GM21786 (cell line): Measurements from ENCODE around the gene GLO1.

Experiments used
- ATAC-seq: cut with Tn5 transposase; IDR thresholded peaks from one replicate; pipeline ENCODE4 v1.9.1; 2021; ENCODE audit not compliant: unreplicated experiment

The GLO1 gene

DNA sequence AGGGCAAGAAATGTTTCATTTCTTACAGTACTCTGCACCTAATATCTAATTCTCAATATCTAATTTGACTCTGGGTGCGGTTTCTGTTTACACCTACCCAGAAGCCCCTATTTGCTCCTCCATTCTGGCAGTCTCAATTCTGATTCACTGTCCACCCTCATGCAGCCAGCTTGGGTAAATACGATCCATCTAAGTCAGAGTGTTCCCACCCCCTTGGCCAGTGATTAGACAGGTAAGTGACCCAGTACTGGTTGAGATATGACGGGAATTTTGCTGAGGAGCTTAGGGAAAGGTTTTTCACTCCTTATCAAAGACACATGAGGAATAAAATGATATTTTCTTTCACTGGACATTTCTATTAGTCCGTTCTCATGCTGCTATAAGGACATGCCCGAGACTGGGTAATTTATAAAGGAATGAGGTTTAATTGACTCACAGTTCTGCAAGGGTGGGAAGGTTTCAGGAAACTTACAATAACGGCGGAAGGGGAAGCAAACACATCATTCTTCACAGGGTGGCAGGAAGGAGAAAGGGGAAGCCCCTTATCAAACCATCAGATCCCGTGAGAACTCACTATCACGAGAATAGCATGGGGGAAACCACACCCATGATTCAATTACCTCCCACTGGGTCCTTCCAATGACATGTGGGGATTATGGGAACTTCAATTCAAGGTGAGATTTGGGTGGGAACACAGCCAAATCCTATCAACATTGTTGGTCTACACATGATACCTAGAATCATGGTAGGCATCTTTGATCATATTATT is 29.4 kb downstream of the GLO1 start:
- ATAC-seq = no peak

DNA sequence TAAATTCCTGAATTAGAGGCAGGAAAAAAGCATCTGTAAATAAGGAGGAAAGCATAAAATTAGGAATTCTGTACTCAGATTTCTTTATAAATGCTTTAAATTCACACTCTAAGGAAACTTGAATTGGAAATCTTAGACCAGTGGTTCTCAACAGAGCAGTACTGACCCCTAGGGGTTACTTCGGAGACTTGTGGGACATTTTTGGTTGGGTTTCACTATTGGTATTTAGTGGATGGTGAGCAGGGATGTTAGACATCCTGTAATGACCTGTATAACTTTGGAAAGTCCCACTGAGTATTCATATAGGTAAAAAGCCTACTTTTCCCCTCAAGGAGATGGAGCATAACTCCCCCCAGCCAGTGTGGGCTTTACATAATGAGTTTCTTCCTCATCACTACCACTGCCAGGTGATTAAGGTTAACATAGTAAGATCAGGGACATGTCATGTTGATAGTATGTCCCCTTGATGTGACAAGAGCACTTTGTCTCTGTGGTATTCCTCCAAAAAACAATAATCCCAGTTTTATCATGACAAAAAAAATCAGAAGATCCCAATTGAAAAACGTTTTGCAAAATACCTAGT is 31.0 kb downstream of the GLO1 start:
- ATAC-seq = peak; percentile 65

DNA sequence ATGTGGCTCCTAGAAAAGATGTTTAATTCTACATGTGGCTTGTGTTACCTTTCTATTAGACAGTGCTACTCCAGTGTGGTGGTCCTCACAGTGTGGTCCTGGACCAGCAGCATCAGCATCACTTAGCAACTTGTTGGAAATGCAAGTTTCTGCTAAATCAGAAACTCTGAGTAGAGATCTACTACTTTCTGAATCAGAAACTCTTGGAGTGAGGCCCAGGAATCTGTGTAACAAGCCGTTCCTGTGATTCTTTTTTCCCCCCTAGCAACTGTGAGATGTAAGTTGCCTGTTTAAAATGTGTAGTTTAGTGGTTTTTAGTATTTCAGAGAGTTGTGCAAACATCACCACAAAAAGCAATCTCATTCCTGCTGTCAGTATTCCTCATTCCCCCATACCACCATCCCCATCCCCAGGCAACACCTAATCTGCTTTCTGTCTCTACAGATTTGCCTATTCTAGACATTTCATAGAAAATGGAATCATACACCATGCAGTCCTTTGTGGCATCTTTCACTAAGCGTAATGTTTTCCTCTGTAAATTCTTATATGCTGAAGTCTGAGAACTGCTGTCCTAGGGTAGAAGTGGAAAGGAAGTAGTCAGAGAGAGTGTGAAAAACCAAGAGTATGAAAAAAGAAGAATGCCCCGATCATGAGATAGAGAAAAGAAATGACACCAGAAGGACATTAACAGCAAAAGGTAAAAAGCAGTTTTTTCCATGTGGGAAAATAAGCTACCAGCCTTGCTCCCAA is 44.4 kb downstream of the GLO1 start:
- ATAC-seq = no peak

GRCh38 chr6:38656896-38657295 is 46.0 kb downstream of the GLO1 start:
- ATAC-seq = no peak

GRCh38 chr6:38654263-38654662 is 48.7 kb downstream of the GLO1 start:
- ATAC-seq = no peak

GRCh38 chr6:38651121-38651784 is 51.7 kb downstream of the GLO1 start:
- ATAC-seq = no peak

- no peak for ATAC-seq
These were observed 52.7 kb downstream of the GLO1 start for GRCh38 chr6:38650207-38650752.

GRCh38 chr6:38649744-38650143 is 53.2 kb downstream of the GLO1 start:
- no peak for ATAC-seq

- ATAC-seq = no peak
These were observed 54.3 kb downstream of the GLO1 start for GRCh38 chr6:38648629-38649028.

DNA sequence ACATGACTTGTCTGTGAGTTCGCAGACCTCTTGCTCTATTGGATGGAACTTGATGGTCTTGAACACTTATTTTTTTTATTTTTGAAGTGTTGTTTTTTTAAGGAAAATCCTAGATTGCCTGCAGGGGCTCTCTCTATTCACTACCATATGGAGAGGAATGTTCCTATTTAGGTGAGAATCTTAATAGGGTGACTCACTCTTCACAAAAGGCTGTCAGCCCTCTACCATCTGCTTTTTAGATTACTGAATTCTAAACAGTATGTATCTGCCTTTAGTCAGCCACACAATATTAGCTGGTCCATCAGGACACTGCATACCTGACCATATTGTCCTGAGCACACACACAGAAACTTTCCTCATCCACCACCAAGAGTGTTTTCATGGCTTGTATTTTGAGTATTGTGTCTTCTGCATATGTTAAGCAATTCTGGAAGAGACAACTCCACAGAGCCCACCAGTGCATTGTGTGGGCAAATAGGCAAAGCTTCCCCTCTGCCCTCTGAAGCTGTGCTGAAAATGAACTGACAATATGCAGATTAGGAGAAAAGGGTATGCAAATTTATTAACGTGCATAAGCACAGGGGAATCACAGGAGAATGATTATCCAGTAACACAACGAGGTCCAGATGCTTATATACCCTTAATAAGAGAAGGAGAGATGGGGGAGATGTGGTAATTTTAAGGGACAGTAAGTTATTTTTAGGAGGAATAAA is 56.6 kb downstream of the GLO1 start:
- ATAC-seq = no peak

- ATAC-seq = no peak
These were observed 58.0 kb downstream of the GLO1 start for GRCh38 chr6:38644951-38645350.

- no peak for ATAC-seq
These were observed 62.6 kb downstream of the GLO1 start for GRCh38 chr6:38640216-38640909.

DNA sequence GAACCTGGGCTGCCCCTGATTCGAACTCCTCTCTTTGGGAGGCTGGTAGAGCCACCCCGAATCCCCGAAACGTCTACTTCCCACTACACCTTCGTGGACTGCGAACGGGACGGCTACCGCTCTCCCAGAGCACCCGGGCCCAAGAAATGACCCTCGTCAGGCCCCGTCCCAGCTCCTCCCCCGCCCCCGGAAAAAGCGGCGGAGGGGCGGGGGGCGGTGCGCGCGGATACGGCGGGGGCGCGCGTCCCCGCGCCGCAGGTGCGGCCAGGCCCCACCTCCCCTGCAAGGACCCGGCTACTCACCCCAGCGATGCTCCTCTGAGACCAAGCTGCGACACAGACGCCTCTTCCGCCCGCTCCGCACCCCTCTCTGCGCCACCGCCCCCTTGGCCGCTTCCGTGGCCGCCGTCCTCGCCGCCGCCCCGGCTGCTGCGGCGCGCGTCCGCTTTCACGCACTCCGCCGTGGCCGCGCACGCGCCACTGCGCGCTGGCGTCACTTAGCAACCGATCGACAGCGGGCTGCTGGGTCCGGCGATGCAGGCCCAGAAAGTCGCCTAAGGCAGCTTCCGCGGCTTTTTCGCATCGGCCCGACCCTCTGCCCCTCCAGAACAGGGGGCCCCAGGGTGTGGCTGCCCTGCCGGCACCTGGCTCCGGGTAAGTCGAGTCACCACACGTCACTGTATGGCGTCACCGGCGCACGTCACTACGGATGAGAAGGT is 63.3 kb downstream of the GLO1 start, which contains the start of gene BTBD9:
TSS of gene BTBD9 (minus strand) at position 432 of the 718 bp plus-strand sequence.
- ATAC-seq = peak; percentile 78

DNA sequence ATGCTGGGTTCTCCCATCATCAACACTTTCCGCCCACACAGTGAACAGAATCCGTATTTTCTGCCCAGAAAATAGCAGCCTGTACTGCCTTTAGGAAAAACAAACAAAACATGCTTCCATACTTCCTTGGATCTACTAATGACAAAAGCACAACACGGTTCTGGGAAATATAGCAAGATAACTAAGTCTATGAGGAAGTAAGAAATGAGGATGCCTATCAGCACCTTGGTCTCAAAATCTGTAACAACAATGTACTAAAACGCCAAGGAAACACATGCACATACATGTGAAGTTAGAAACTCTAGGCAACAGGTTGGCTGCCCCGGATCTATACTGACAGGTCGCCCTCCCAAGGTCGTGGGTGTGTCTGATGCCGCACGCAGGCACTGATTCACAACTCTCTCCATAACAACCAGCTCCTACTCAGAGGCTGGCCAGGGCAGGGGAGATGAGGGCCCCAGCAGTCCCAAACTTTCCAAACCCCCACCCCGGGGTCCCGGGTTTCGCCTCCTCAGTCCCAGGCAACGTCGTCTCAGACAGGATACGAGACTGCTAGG is 63.9 kb downstream of the GLO1 start:
- no peak for ATAC-seq

DNA sequence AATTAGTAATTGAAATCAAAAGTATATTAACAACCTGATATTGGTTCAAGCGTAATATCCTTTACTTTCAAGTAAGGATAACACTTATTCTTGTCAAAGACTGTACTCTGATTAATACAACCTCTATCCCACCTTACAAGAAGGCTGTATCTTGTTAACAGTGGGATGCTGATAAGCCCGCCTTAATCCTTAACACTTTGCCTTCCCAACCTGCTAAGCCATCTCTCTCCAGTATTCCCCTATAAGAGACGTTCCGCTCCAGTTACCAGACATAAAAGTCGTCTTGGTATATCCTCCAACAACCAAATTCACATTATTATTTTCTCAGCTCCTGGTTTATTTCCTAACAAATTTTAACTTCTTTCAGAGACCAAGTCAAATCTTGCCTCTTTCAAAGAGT is 65.2 kb downstream of the GLO1 start:
- ATAC-seq = no peak

- no peak for ATAC-seq
These were observed 66.9 kb downstream of the GLO1 start for GRCh38 chr6:38636027-38636426.

DNA sequence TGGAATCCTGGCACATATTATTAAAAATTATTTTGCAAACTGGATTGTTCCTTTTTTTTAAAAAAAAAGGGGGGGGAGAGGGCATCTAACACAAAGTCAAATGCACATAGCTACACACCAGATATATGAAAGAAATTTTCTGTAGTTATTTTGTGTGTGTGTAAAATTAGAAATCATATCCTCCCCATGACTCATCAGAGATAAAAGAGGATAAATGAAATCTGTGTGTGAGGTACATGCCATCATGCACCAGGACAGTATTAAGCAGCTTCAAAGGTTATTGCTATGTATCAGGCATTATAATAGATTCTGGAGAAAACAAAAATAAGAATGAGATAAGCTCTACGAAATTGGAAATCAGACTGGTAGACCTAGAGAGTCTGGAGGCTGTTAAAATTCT is 68.4 kb downstream of the GLO1 start:
- ATAC-seq = no peak

DNA sequence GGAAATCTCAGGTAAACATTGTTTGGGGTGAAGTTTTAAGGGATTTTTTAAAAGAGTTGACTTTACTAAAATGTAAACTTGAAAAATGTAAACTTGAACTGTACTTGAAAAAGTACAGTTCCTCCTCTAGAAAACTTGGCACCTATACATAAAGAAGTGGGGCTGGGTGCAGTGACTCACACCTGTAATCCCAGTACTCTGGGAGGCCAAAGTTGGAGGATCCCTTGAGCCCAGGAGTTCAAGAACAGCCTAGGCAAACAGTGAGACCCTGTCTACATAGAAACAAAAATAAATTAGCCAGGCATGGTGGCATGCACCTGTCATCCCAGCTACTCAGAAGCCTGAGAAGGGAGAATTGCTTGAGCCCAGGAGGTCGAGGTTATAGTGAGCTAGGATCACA is 70.5 kb downstream of the GLO1 start:
- ATAC-seq = no peak

DNA sequence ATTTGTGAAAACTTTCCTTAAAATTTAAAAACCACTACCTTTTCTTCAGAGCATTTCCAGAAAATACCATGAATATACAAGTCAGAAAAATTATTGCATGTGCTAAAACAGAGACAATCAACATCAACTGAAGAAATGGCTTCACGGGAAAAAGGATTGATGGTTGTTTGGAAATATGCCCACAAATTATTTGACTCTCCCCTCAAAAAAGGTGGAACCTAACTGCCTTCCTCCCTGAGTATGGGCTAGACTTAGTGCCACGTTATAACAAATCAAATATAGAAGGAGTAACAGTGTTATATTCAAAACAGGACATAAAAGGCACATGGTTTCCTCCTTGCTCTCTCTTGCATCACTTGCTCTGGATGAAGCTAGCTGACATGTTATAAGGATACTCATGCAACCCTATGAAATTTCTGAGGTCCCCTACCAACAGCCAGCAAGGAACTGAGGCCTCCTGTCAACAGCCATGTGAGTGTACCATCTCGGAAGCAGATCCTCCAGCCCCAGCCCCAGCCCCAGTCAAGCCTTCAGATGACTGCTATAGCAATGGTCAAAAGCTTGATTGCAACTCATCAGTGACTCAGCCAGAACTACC is 71.7 kb downstream of the GLO1 start:
- ATAC-seq = no peak
